HG03066 (cell line): ENCODE results near the gene ARHGEF3.

Experiments
- ATAC-seq: cut with Tn5 transposase; IDR thresholded peaks from one replicate; pipeline ENCODE4 v1.9.1; 2021; ENCODE audit warnings: low read depth; ENCODE audit not compliant: unreplicated experiment

The ARHGEF3 gene

DNA sequence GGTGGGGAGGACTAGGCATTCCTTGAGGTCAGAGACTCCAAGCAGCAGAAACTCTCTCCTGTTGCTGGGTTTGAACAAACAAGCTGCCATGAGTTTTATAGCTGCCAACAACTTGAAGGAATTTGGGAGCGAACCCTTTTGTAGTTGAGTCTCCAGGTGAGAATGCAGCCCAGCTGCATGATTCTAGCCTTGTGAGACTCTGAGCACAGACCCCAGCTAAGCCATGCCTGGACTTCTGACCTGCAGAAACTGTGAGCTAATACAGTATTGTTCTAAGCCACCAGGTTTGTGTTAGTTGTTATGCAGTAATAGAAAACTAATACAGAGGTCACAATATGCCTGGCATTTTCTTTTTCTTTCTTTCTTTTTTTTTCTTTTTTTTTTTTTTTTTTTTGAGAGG, 112.4 kb downstream of the ARHGEF3 start:
- ATAC-seq = no peak

DNA sequence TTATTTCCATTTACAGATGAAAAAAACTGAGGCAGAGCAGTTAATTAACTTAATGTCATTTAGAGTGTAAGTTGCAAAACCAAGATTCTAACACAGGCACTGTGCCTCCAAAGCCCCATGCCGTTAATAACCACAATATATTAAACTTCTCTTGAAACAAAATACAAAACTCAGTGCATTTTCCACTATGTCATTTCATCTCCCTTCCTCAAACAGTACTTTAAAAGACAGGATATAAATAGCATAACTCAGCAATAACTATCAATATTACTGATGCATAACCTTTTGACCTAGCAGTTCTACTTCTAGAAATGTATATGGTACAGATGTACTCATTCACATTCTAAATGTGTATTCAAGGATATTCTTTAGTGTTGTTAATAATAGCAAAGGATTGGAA, 113.6 kb downstream of the ARHGEF3 start:
- ATAC-seq = peak; percentile 62

DNA sequence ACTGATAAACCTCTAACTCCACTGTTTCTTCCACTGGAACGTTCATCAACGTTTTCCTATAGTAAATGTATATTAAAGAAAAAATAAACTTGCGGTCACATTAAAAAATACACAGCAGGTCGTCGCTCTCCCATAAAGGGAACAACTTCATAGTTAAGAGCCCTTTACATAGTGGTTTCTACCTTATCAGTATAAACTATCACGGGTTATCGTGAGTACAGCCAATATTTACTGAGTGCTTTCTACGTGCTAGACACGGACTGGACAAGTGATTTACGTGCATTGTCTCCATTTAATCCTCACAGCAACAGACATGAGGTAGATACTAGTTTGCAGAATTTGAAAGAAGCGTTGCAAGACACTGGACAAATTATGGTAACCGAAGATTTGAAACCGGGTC, 117.7 kb downstream of the ARHGEF3 start:
- ATAC-seq = no peak

- peak; percentile 65 for ATAC-seq
These were observed 118.5 kb downstream of the ARHGEF3 start, which contains the start of gene TASOR for GRCh38 chr3:56683122-56683817. TASOR (minus strand) TSS chr3:56683265; CDS start chr3:56683006, 259 bp downstream.

DNA sequence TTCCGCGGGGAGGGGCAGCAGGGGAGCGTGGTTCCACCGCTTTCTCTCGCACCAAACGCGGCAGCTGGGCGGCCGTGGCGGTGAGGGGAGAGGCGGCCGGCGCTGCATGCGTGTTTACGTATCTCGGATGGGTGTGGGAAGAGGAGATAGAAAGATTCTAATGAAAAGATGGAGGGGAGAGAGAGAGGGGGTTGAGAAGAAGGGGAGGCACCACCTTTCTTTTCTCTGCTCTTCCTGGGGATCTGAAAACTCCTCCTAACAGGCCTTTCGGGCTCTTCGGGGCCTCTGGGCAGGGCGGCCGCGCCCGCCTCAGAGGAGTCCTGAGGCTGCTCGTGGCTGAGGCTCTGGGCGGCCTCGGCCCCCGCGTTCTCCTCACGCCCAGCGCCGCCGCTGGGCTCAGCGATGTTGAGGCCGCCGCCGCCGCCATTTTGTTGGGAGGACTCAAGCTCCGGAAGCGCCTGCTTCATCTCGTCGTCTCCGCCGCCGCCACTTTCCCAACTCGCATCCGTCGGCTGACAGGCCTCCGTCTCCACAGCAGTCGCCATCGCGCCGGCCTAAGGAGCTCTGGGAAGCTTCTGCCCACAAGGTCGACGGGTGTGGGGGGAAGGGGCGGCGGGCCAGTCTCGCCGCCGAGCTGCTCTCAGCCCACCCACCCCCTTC, 119.2 kb downstream of the ARHGEF3 start:
- peak; percentile 64 for ATAC-seq

DNA sequence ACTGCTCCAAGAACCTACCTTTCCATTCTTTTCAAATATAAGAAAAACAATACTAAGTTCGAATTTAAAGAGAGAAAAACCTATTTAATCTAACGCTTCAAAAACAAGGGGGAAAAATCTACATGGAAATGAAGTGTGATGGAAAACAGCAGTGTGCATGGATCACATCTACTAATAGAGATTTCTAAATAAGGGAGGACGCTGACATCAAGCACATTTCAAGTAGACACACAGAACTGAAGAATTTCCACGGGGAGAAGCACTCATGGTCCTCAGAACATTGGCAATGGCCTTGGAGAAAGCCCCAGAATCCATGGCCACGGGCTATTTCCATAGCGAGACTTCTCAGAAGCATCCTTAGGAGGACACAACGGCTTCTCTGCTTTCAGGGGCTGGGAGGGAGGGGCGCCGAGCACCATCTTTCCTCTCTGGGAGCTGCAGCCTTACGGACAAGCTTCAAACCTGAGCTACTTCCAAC, 119.7 kb downstream of the ARHGEF3 start:
- no peak for ATAC-seq

- no peak for ATAC-seq
These were observed 121.6 kb downstream of the ARHGEF3 start for GRCh38 chr3:56680054-56680580.
